Stimulated activated CD8-positive, alpha-beta memory T cell treated with anti-CD3 and anti-CD28 coated beads, Interleukin-7, amount 100 ng/mL, for 1 hour (primary cell): Measurements from ENCODE around the gene MTOR.
"Not testable (repeated sequence)": the region's sequence is repeated elsewhere in the genome, so short reads cannot be mapped to it uniquely, and the experiment has no call there.

Experiments
- DNase-seq, 2 donors: peaks; one replicate each; pipeline ENCODE4 v3.0.0-alpha.2; 2020; ENCODE audit warnings: low read depth in 2 of 2

MTOR gene

GRCh38 chr1:11280719-11281376, 18.5 kb upstream of the MTOR start:
- no peak for DNase-seq

- DNase-seq: no peak
These were observed 17.3 kb upstream of the MTOR start for GRCh38 chr1:11279630-11280029.

DNA sequence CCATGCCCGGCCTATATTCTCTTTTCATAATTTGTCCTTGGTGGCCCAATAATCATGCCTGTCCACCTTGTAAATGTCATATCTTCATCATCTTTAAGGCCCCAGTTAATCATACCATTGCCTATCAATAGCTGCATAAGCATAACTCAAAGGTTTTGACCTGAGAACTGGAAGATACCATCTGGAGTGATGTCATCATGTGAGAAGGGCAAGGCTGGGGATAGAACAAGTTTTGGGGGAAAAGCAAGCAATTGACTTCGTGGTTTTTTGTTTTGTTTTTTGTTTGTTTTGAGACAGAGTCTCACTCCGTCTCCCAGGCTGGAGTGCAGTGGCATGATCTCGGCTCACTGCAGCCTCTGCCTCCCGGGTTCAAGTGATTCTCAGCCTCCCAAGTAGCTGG, 16.8 kb upstream of the MTOR start:
- DNase-seq: no peak

DNA sequence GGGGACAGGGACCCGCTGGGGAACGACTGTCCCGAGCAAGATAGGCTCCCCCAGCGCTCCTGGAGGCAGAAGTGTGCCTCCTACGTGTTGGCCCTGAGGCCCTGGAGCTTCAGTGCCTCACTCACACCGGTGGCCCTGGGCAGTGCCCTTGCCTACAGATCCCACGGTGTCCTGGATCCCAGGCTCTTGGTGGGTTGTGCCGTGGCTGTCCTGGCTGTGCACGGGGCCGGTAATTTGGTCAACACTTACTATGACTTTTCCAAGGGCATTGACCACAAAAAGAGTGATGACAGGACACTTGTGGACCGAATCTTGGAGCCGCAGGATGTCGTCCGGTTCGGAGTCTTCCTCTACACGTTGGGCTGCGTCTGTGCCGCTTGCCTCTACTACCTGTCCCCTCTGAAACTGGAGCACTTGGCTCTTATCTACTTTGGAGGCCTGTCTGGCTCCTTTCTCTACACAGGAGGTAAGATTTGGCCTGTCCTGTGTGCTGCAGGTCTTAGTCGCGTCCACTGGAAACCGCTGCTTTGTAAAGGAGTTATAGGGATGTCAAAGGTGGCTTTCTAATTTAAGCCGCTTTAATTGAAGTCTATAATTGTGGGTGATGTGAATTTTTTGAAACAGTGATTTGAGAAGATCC, 11.4 kb upstream of the MTOR start:
- DNase-seq: no peak

GRCh38 chr1:11272832-11273594, 10.7 kb upstream of the MTOR start, which contains the start of gene UBIAD1:
TSS of gene UBIAD1 (plus strand) at chr1:11273198. CDS start at chr1:11273532, 334 bp downstream.
- peak; percentile 72 to 73 for DNase-seq

- DNase-seq: no peak
These were observed 10.1 kb upstream of the MTOR start for GRCh38 chr1:11272544-11272831.

DNA sequence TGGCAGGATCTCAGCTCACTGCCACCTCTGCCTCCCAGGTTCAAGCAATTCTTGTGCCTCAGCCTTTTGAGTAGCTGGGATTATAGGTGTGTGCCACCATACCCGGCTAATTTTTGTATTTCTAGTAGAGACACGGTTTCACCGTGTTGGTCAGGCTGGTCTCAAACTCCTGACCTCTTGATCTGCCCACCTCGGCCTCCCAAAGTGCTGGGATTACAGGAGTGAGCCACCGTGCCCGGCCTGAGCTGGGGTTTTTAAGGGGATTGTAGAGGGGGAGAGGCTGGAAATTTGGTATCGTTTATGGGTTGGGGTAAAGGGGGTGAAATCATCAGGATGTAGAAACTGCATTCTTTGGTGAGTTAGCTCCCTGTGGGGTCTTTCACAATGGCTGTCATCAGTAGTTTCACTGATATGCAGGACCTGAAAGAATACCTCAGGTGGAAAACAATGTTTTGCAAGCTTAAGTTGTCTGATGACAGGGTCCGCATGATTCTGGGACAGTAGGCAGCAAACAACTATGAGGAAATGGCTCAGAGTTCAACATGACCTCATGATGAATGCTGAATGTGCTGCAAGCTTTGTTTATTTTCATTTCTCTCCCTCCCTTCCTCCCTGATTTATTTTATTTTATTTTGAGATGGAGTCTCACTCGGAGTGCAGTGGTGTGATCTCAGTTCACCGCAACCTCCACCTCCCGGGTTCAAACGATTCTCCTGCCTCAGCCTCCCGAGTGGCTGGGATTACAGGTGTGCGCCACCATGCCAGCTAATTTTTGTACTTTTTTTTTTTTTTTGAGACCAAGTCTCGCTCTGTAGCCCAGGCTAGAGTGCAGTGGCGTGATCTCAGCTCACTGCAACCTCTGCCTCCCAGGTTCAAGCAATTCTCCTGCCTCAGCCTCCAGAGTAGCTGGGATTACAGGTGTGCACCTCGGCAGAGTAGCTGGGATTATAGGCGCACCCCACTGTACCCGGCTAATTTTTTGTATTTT, 5.3 kb upstream of the MTOR start:
- not testable (repeated sequence) for DNase-seq

DNA sequence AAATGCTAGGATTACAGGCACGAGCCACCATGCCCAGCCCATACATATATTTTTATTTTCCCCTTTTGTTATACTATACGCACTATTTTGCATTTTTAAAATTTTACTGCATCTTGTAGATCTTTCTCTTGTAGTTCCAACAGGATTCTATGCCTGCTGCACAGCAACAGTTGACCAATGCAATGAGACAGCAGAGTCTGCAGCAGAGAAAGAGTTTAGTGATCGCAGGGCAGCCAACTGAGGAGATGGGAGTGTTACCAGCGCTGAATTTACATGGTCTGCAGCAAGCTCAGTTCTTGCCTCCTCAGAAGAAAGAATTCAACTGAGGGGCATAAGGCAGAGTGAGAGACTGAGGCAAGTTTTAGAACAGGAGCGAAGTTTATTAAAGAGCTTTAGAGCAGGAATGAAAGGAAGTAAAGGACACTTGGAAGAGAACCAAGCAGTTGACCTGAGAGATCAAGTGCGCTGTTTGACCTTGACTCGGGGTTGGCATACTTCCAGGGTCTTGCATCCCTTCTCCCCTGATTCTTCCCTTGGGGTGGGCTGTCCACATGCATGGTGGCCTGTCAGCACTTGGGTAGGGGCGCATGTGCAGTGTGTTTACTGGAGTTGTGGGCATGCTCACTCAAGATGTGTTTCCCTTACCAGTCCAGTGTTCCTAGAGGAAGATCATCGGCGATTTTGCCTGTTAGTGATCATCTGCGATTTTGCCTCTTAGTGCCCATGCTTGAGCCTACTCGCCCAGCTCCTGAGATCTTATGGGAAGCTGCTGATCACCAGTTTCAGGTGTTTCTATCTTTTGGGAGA, 4.1 kb upstream of the MTOR start:
- no peak for DNase-seq

DNA sequence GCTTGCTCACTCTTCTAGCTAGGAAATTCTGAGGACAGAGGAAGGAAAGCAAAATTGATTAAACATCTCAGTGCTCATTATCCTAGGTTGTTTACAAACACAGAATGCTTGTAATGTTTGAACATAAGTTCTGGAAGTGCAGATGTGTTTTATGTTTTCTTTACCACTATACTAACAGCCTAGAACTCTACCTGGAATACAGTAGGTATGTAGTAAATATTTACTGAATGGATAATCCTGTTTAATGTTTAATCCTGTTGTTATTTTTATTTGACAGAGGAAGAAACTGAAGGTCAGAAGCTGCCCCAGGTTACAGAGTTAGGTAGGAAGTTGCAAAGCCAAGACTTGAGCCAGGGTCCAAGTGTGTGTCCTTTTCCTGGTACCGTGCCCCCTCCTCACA, 6.1 kb downstream of the MTOR start:
- no peak for DNase-seq

GRCh38 chr1:11253226-11253625, 9.1 kb downstream of the MTOR start:
- no peak for DNase-seq

GRCh38 chr1:11252538-11252937, 9.8 kb downstream of the MTOR start:
- DNase-seq: no peak

- no peak for DNase-seq
These were observed 14.2 kb downstream of the MTOR start for GRCh38 chr1:11248169-11248568.

DNA sequence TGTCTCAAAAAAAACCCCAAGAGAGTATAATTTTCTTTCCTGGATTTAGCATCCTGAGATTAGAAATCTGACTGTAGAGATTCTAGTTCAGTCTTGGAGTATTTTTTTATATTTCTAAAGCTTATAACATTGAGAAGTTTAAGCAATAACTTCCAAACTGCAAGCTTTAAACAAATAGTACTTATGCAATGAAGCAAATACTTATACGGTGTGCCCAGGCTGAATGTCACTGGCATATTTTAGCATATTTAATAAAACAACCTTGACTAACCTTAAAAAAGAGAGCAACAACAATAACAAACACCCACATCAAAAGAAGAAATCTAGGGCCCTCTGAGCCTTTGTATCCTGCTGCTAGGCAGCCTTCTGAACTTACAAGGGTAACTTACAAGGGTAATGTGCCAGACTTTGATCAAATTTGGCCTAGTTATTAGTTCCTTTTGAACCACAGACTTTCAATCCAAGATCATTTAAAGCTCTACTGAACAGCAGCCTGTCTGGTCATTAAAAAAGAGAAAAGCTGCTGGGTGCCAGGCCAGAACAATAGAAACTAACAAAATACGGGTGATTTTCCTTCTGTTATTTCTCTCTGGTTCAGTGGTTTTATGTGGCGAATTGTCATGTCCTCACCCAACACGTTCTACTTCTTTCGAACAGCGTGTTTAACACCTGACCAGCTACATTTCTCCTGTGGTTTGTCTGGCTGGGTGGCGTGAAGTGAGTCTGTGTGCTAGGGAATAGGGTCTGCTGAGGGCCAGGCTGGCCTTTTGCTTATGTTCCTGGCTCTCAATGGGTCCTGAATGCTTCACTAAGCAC, 16.2 kb downstream of the MTOR start:
- no peak for DNase-seq

DNA sequence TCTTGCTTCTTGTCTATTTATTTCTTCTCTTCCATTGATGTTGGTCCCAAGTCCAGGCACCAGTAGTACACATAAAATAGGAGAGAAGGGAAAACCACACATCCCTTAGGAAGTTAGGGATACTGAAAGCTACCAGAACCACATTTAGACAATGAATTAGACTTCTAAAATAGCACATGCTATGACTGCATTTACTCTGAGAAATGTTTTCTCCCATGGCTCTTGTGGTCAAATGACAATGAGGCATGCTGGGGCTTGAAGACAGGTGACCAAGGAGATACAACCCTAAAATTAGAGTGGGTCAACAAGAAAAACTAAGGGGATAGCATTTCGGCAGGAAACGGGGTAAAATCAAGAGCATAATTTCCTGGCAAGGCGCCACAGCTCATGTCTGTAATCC, 17.1 kb downstream of the MTOR start:
- no peak for DNase-seq

- DNase-seq: no peak
These were observed 24.0 kb downstream of the MTOR start for GRCh38 chr1:11238311-11238710.

DNA sequence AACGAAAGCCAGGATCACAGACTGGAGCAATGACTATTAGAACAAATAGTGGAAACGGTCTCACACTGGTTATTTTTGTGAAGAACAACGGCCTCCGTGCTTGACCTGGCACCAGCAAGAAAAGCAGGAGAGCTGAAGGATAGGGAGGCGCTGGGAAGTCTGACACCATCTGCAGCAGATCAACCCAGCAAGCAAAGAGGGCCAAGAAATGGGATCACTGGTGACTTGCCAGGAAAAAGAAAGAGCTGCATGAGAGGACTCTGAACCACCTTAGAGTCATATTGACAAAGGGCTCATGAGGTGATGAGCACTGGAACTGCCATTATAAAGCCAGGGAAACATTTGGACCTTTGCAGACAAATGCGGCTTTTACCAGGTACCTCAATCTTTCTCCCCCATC, 25.0 kb downstream of the MTOR start:
- DNase-seq: no peak

- no peak for DNase-seq
These were observed 29.1 kb downstream of the MTOR start for GRCh38 chr1:11233208-11233607.

DNA sequence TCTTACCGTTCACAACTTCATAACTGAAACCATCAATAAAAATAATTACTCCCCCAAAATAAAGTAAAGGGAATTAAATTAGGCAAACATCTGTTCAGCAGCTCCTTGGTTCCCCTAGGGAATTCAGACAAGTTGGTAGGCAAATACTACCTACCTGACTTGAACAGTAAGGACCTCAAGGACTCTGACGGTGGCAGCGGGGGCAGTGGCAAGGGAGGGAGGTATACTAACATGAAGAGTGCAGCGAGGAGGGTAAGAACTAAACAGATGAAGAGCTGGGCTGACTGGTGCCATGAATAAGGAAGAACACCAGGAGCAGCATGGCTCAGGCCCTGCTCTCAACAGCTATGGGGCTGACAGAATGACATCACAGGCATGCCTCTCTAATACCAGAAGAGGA, 33.1 kb downstream of the MTOR start:
- no peak for DNase-seq

- DNase-seq: no peak
These were observed 35.0 kb downstream of the MTOR start for GRCh38 chr1:11227106-11228077.
